ENCODE data around the gene BCLAF3.

The BCLAF3 gene

GRCh38 chrX:19966056-19966455 is 24.8 kb downstream of the BCLAF3 start:
- DNase-seq (ENCODE audit: low read depth in 2 of 2): no peak

GRCh38 chrX:19964017-19964710 is 26.7 kb downstream of the BCLAF3 start:
- DNase-seq (ENCODE audit: low read depth in 2 of 2): no peak

GRCh38 chrX:19960913-19961312 is 29.9 kb downstream of the BCLAF3 start:
- no peak for DNase-seq (ENCODE audit: low read depth in 2 of 2)

- no peak for DNase-seq (ENCODE audit: low read depth in 2 of 2)
These were observed 32.0 kb downstream of the BCLAF3 start for GRCh38 chrX:19958552-19959486.

GRCh38 chrX:19956923-19957322 is 33.9 kb downstream of the BCLAF3 start:
- no peak for DNase-seq (ENCODE audit: low read depth in 2 of 2)

GRCh38 chrX:19956306-19956705 is 34.6 kb downstream of the BCLAF3 start:
- no peak for DNase-seq (ENCODE audit: low read depth in 2 of 2)

GRCh38 chrX:19955306-19955705 is 35.6 kb downstream of the BCLAF3 start:
- DNase-seq (ENCODE audit: low read depth in 2 of 2): no peak

GRCh38 chrX:19954335-19955096 is 36.3 kb downstream of the BCLAF3 start:
- DNase-seq (ENCODE audit: low read depth in 2 of 2): no peak

GRCh38 chrX:19953145-19953544 is 37.7 kb downstream of the BCLAF3 start:
- DNase-seq (ENCODE audit: low read depth in 2 of 2): no peak

GRCh38 chrX:19949340-19949739 is 41.5 kb downstream of the BCLAF3 start:
- DNase-seq (ENCODE audit: low read depth in 2 of 2): no peak

- no peak for DNase-seq (ENCODE audit: low read depth in 2 of 2)
These were observed 43.2 kb downstream of the BCLAF3 start for GRCh38 chrX:19947612-19948011.

Measured in stimulated activated CD8-positive, alpha-beta memory T cell treated with anti-CD3 and anti-CD28 coated beads, Interleukin-2, amount 100 ng/mL, for 1 hour (primary cell).